ENCODE data around the gene NME4. TPM values are rescaled to one million over a fixed set of nuclear protein-coding genes. Genes with fewer than 3 reads are reported as not detected.

Gene NME4
- total RNA-seq, 1 experiment from 2014 or later, result 159 TPM

- CTCF ChIA-PET, result no interaction called here
Observed at GRCh38 chr16:405548-406506, 8.8 kb downstream of the NME4 start.

GRCh38 chr16:407253-407652, 10.3 kb downstream of the NME4 start:
- TF ChIP-seq CTCF (conservative IDR thresholded peaks at IDR 0.05), result no peak
- no peak overlapping the region for H3K27ac ChIP-seq
- no peaks in the 10 kb centered on the region for H3K27me3 ChIP-seq (ENCODE audit: insufficient read depth, low read depth)
- peaks cover 7% of the 10 kb centered on the region; the same call in 1 of the 2 replicates for H3K79me2 ChIP-seq (ENCODE audit: low read depth)
- POLR2A ChIA-PET (ENCODE audit: unreplicated experiment), result interaction anchor here (0.6 kb wide), 1 partner anchor 9 kb away, joined by 3 read pairs; no protein-coding TSS in a partner anchor
- no peaks in the 10 kb centered on the region; the same call in 1 of the 2 replicates for H3K36me3 ChIP-seq (ENCODE audit: low read depth)
- CTCF ChIA-PET, result no interaction called here
- H4K20me1 ChIP-seq (ENCODE audit: insufficient read depth), result no peaks in the 10 kb centered on the region
- no peak overlapping the region for H3K4me2 ChIP-seq
- no peak overlapping the region for H2AFZ ChIP-seq
- H3K4me1 ChIP-seq (replicated peaks; ENCODE audit: insufficient read depth), result peaks cover 4% of the 10 kb centered on the region; the same call in 1 of the 2 replicates
- H3K9me2 ChIP-seq (ENCODE audit: insufficient read depth), result no peaks in the 10 kb centered on the region
- BruUV-seq (replicated peaks), result no TSS peak
- DNase-seq, result no peak
- H3K4me3 ChIP-seq, result no peak overlapping the region
- intact Hi-C loops (cut with micrococcal nuclease; ENCODE audit: unreplicated experiment), result no loop called here
- no peaks in the 10 kb centered on the region for H3K9me3 ChIP-seq (ENCODE audit: insufficient read depth, low read depth)
- H3F3A ChIP-seq (ENCODE audit: insufficient read depth, low read depth), result peaks cover 15% of the 10 kb centered on the region; the same call in 1 of the 2 replicates

More at GRCh38 chr16:405548-406506, 8.8 kb downstream of the NME4 start:
- peaks cover 4% of the 10 kb centered on the region; the same call in 1 of the 2 replicates for H3K4me1 ChIP-seq (replicated peaks; ENCODE audit: insufficient read depth)
- H2AFZ ChIP-seq, result no peak overlapping the region
- no peaks in the 10 kb centered on the region; the same call in 1 of the 2 replicates for H3K36me3 ChIP-seq (ENCODE audit: low read depth)
- no peaks in the 10 kb centered on the region for H4K20me1 ChIP-seq (ENCODE audit: insufficient read depth)
- H3K9me2 ChIP-seq (ENCODE audit: insufficient read depth), result no peaks in the 10 kb centered on the region
- no peak overlapping the region for H3K4me2 ChIP-seq
- H3K27me3 ChIP-seq (ENCODE audit: insufficient read depth, low read depth), result no peaks in the 10 kb centered on the region
- peaks cover 22% of the 10 kb centered on the region; the same call in 1 of the 2 replicates for H3F3A ChIP-seq (ENCODE audit: insufficient read depth, low read depth)
- H3K9me3 ChIP-seq (ENCODE audit: insufficient read depth, low read depth), result no peaks in the 10 kb centered on the region
- H3K79me2 ChIP-seq (ENCODE audit: low read depth), result peaks cover 9% of the 10 kb centered on the region; the same call in 1 of the 2 replicates
- TF ChIP-seq EZH2 (IDR thresholded peaks at IDR 0.05; ENCODE audit: low read depth), result no peak
- TF ChIP-seq CTCF (conservative IDR thresholded peaks at IDR 0.05), result no peak
- POLR2A ChIA-PET (ENCODE audit: unreplicated experiment), result interaction anchor here (0.6 to 0.7 kb wide), 3 partner anchors 22 to 309 kb away, joined by 4 to 7 read pairs (median 5); no protein-coding TSS in a partner anchor
- H3K4me3 ChIP-seq, result no peak overlapping the region
- intact Hi-C loops (cut with micrococcal nuclease; ENCODE audit: unreplicated experiment), result no loop called here
- DNase-seq, result no peak
- H3K27ac ChIP-seq, result no peak overlapping the region
- BruUV-seq (replicated peaks), result no TSS peak

- POLR2A ChIA-PET (ENCODE audit: unreplicated experiment), result no interaction called here
Observed at GRCh38 chr16:410516-411178, 13.6 kb downstream of the NME4 start.

More at GRCh38 chr16:410516-411178, 13.6 kb downstream of the NME4 start:
- no TSS peak for BruUV-seq (replicated peaks)
- Histone ChIP-seq H3K27ac (no peak overlapping the region), H4K20me1 (ENCODE audit: insufficient read depth) (no peaks in the 10 kb centered on the region), H3K79me2 (ENCODE audit: low read depth) (no peaks in the 10 kb centered on the region), H3K27me3 (ENCODE audit: insufficient read depth, low read depth) (no peaks in the 10 kb centered on the region), H2AFZ (no peak overlapping the region), H3K4me2 (no peak overlapping the region), H3F3A (ENCODE audit: insufficient read depth, low read depth) (no peaks in the 10 kb centered on the region), H3K9me2 (ENCODE audit: insufficient read depth) (no peaks in the 10 kb centered on the region), H3K4me1 (replicated peaks; ENCODE audit: insufficient read depth) (no peaks in the 10 kb centered on the region), H3K4me3 (no peak overlapping the region), H3K36me3 (ENCODE audit: low read depth) (no peaks in the 10 kb centered on the region; the same call in 1 of the 2 replicates), H3K9me3 (ENCODE audit: insufficient read depth, low read depth) (no peaks in the 10 kb centered on the region)
- CTCF ChIA-PET, result interaction anchor here (0.6 kb wide), 1 partner anchor 110 kb away, joined by 3 read pairs; no protein-coding TSS in a partner anchor
- intact Hi-C loops (cut with micrococcal nuclease; ENCODE audit: unreplicated experiment), result no loop called here
- TF ChIP-seq CTCF (conservative IDR thresholded peaks at IDR 0.05), result no peak
- TF ChIP-seq EZH2 (IDR thresholded peaks at IDR 0.05; ENCODE audit: low read depth), result no peak
- DNase-seq, result no peak

All from PC-9 (cell line).